Endometrium (tissue), 2 donors: ENCODE measurements around the gene HIBADH.

Experiments
- FAIRE-seq: peaks from 2 replicates; lab custom pipeline; 2012; peaks lifted over from hg19 to GRCh38; lab: Jason Lieb, UNC
- donor health status: control.
- donor health status: control.

Gene HIBADH

GRCh38 chr7:27491534-27491933 lies 171.1 kb downstream of the HIBADH start:
- no peak for FAIRE-seq

- no peak for FAIRE-seq
Observed at GRCh38 chr7:27487509-27487908, 175.2 kb downstream of the HIBADH start.

- FAIRE-seq: no peak
Observed at GRCh38 chr7:27484451-27484850, 178.2 kb downstream of the HIBADH start.

GRCh38 chr7:27482219-27482618 lies 180.5 kb downstream of the HIBADH start:
- no peak for FAIRE-seq

GRCh38 chr7:27478556-27478955 lies 184.1 kb downstream of the HIBADH start:
- no peak for FAIRE-seq

GRCh38 chr7:27478084-27478483 lies 184.6 kb downstream of the HIBADH start:
- no peak for FAIRE-seq

GRCh38 chr7:27476493-27476892 lies 186.2 kb downstream of the HIBADH start:
- FAIRE-seq: no peak
